Osteocyte (in vitro differentiated cells): ENCODE results near the gene STARD5. TPM values are rescaled to one million over a fixed set of nuclear protein-coding genes. Genes with fewer than 3 reads are reported as not detected.

ENCODE experiments used
- DNase-seq: peaks from one replicate; pipeline ENCODE4 v3.0.0; 2021; ENCODE audit warnings: mixed read lengths; ENCODE audit not compliant: unreplicated experiment; ENCODE audit errors: extremely low spot score
- H3K27ac Mint-ChIP-seq: one replicate; pipeline ENCODE4 v1.8.0; 2021; ENCODE audit warnings: mild to moderate bottlenecking, mixed read lengths; ENCODE audit not compliant: unreplicated experiment
- H3K27me3 Mint-ChIP-seq: one replicate; pipeline ENCODE4 v1.8.0; 2021; ENCODE audit warnings: mixed read lengths; ENCODE audit not compliant: unreplicated experiment
- H3K36me3 Mint-ChIP-seq: one replicate; pipeline ENCODE4 v1.8.0; 2021; ENCODE audit warnings: mixed read lengths; ENCODE audit not compliant: unreplicated experiment
- H3K4me1 Mint-ChIP-seq: one replicate; pipeline ENCODE4 v1.8.0; 2021; ENCODE audit warnings: mixed read lengths; ENCODE audit not compliant: unreplicated experiment
- H3K4me3 Mint-ChIP-seq: one replicate; pipeline ENCODE4 v1.8.0; 2021; ENCODE audit warnings: mild to moderate bottlenecking, moderate library complexity, mixed read lengths; ENCODE audit not compliant: unreplicated experiment
- H3K9me3 Mint-ChIP-seq: one replicate; pipeline ENCODE4 v1.8.0; 2021; ENCODE audit warnings: mixed read lengths; ENCODE audit not compliant: unreplicated experiment
- total RNA-seq: library from RNA; stranded (reverse); gene quantifications from 2 replicates; pipeline ENCODE4 v1.2.1, GENCODE V29; 2021
- TF ChIP-seq, protein P1 (sequence below): fragments of 200-600 bp; sonication (generic); IDR thresholded peaks from 2 replicates; pipeline ENCODE4 v1.5.0; 2021; ENCODE audit warnings: antibody characterized with exemption, mild to moderate bottlenecking, moderate library complexity

STARD5 gene
- total RNA-seq, 1 donor from 2014 or later, result 1.3 TPM

DNA sequence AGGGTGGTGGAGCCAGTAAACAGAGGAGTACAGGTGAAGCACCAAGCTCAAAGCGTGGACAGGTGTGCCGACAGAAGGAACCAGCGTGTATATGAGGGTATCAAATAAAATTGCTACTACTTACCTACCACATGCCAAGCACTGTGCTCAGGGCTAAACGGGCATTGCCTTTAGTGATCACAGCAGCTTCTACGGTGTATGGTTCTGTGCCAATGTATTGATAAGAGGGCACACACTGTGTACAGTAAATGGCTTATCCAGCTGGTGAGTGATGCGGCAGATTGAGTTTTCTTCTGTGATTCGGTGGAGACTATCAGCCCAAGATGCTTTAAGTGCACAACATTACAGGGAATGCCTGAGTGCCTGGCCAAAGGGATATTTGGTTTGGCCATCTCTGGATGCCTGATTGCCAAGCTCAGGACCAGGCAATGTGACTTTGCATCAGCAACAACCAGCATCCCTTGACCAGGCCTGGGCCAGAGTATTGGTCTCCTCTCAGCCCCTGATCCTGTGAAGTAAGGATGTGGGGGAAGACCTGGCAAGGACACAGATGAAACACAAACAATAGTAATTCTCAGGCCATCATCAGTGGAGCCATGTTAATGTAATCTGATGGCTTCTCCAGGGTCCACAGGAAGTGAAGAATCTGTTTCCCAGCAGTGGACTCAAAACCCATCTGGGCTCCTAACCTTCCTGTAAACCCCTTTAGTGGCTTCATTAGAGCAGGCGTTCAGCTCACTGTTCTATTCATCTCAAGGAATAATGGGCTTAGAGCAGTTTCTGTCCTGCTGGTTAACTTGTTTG is 14.1 kb downstream of the STARD5 start:
- Mint-ChIP-seq H3K36me3 (no peaks in the 10 kb centered on the region), H3K9me3 (no peaks in the 10 kb centered on the region), H3K4me1 (peaks cover 11% of the 10 kb centered on the region), H3K4me3 (no peak overlapping the region), H3K27ac (no peak overlapping the region), H3K27me3 (no peaks in the 10 kb centered on the region)
- DNase-seq, result no peak
- TF ChIP-seq, protein P1, sequence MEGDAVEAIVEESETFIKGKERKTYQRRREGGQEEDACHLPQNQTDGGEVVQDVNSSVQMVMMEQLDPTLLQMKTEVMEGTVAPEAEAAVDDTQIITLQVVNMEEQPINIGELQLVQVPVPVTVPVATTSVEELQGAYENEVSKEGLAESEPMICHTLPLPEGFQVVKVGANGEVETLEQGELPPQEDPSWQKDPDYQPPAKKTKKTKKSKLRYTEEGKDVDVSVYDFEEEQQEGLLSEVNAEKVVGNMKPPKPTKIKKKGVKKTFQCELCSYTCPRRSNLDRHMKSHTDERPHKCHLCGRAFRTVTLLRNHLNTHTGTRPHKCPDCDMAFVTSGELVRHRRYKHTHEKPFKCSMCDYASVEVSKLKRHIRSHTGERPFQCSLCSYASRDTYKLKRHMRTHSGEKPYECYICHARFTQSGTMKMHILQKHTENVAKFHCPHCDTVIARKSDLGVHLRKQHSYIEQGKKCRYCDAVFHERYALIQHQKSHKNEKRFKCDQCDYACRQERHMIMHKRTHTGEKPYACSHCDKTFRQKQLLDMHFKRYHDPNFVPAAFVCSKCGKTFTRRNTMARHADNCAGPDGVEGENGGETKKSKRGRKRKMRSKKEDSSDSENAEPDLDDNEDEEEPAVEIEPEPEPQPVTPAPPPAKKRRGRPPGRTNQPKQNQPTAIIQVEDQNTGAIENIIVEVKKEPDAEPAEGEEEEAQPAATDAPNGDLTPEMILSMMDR, result no peak

DNA sequence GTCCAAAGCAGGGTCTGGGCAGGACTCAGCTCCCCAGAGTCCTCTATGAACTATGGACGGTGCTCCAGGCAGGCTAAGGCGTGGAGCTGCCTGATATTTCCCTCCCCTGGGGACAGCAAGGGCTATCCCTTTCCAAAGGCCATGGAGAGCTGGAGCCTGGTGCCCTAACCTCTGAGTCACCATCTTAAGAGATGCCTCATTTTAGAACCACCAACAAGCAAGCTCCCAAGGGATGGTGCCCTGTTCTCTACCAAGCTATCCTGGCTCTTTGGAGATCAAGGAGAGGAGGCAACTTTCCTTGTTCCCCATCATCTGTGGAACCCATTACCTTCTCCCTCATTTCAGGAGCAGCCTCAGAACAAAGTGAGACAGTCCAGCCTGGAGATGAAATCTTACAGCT is 15.7 kb downstream of the STARD5 start:
- Mint-ChIP-seq H3K27ac (no peak overlapping the region), H3K9me3 (no peaks in the 10 kb centered on the region), H3K27me3 (no peaks in the 10 kb centered on the region), H3K4me3 (no peak overlapping the region), H3K4me1 (peaks cover 11% of the 10 kb centered on the region), H3K36me3 (no peaks in the 10 kb centered on the region)
- TF ChIP-seq, protein P1, result no peak
- DNase-seq, result no peak

DNA sequence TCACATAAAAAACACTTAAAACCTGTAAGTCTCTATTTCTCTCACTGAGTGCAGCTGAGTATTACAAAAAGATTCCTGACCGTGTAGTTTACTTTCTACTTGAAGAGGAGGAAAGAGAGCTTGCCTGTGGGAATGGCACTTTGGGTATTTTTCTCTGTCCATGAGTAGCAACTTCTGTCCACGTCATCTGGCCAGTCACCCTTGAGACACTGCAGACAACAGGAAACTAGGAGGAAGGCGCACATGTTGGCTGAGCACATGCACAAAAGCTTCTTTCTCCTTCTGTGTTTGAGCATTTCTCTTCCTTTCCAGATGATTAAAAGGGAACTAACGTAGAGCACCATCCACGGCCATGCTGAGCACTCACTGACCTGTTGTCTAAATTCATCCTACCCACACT is 19.7 kb downstream of the STARD5 start:
- Mint-ChIP-seq H3K4me1 (peaks cover 3% of the 10 kb centered on the region), H3K27me3 (peaks cover 15% of the 10 kb centered on the region), H3K36me3 (no peaks in the 10 kb centered on the region), H3K27ac (no peak overlapping the region), H3K4me3 (no peak overlapping the region), H3K9me3 (no peaks in the 10 kb centered on the region)
- TF ChIP-seq, protein P1, result no peak
- no peak for DNase-seq

DNA sequence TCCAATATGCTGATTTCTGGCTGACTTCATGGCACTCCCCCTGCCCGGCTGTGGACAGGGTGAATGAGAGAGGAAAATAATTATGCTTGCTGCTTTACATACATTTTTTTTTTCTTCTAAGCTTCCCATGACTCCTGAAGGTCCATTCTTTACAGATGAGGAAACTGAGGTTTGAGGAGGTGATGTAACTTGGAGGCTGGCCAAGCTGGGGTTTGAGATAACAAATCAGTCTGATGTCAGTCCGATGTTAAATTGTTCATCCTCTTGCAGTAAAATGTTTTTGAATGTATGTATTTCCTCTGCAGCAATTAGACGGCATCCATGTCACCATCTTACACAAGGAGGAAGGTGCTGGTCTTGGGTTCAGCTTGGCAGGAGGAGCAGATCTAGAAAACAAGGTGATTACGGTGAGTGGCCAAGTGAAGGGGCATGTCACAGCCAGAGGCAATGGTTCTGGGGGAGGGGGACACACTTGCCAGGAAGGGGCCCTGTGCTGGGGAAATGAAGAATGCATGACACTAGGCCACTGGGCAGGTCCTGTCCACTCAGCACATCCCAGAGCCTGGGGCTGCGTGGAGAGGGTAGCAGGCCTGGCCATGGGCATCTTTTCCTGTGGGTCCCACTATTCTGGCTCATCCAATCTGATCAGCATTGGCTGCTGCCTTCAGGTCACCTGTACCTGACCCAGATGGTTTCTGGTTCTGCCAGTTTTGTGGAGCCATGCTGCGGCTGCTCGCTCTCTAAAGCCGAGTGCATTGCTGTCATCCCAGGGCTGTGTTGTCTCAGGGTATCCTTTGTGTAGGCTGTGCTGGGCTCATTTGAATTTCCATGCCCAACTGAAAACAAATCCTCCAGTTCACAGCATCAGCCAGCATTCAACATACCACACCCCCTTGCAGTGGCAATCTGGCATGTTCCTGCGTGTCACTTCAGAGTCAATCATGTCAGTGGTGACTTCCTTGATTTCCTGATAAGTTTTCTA is 20.4 kb downstream of the STARD5 start:
- Mint-ChIP-seq H3K9me3 (no peaks in the 10 kb centered on the region), H3K27ac (no peak overlapping the region), H3K36me3 (no peaks in the 10 kb centered on the region), H3K27me3 (peaks cover 15% of the 10 kb centered on the region), H3K4me1 (peaks cover 3% of the 10 kb centered on the region), H3K4me3 (no peak overlapping the region)
- TF ChIP-seq, protein P1, result no peak
- no peak for DNase-seq

DNA sequence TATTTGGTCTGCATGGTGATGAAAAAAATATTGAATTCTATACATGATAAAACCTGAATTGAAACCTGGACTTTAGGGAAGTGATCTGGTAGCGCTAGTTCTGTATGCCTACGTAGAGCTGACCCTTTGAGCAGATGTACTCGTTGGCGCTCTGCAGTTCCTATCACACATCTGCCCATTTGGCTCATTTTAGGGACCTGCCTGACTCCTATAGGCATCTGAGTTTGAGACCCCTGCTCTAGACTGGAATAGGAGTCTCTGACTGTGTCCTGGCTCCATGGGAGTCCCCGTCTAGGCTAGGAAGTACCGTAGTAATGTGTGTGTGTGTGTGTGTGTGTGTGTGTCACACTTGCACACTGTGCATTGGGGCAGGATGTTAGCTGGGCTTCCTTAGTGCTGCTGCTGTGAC is 21.2 kb downstream of the STARD5 start:
- Mint-ChIP-seq H3K27ac (no peak overlapping the region), H3K36me3 (no peaks in the 10 kb centered on the region), H3K9me3 (no peaks in the 10 kb centered on the region), H3K4me1 (peaks cover 3% of the 10 kb centered on the region), H3K4me3 (no peak overlapping the region), H3K27me3 (peaks cover 15% of the 10 kb centered on the region)
- DNase-seq, result no peak
- TF ChIP-seq, protein P1, result no peak
